ENCODE results near the gene ASAP2.

ASAP2 gene

DNA sequence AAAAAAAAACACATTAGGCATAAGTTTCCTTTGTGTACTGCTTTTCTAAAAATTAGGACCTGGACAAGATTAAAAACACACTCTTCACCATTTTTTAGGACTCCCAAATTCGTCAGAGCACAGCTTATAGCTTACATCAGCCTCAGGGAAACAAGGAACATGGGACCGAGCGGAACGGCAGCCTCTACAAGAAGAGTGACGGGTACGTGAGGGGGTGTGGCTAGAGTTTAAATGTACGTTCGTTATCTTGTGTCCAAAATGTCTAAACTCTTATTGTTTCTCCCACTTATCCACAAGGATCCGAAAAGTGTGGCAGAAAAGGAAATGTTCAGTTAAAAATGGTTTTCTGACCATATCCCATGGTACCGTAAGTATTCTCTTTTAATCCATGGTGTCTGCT, 137.8 kb downstream of the ASAP2 start:
- no peak for DNase-seq (ENCODE audit: low read depth, low spot score)

DNA sequence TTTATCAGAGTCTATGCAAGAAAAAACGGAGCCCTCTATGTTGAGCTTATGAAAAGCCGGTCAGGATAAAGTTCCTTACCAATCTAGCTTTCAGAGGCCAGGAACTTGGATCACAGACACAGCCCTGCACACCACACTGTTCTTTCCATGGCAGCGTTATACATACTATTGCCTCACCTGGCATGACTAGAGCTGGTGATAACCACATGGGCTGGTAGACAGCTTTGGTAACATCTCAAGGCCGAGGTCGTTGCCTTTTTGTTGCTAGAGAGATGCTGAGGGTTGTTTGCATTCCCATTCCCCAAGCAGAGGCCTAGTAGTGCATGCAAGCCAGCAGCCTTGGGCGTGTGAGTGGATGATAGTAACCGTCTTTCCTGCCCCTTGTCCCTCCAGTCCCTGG, 138.7 kb downstream of the ASAP2 start:
- DNase-seq (ENCODE audit: low read depth, low spot score) = no peak

DNA sequence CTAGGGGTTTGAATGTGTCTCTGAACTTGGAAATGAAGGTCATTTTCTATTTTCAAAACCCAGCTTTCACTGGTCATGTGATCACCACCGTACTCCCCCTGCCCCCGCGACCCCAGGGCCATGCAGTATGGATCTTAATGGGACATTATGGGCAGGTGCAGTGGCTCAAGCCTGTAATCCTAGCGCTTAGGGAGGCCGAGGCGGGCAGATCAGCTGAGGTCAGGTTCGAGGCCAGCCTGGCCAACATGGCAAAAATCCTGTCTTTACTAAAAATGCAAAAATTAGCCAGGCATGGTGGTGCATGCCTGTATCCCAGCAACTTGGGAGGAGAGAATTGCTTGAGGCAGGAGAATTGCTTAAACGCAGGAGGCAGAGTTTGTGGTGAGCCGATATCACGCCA, 139.4 kb downstream of the ASAP2 start:
- DNase-seq (ENCODE audit: low read depth, low spot score) = no peak

DNA sequence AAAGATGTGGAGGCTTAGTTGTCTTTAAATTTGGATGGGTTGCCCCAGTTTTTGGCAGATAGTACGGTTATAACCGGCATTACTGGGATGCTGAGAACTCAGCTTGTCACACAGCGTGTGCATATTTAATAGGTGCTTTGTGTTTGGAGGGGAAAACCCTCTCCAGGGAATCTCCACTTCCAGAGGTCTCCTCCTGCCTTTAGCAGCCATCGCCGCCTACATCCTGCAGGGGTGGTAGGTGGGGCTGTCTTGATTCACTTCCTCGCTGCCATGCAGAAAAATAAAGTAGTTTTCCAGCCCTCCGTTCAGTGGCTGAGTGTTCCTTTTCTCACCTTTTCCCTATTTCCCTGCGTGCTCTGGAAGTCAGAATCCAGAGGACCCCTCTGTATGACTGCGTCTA, 140.3 kb downstream of the ASAP2 start:
- no peak for DNase-seq (ENCODE audit: low read depth, low spot score)

DNA sequence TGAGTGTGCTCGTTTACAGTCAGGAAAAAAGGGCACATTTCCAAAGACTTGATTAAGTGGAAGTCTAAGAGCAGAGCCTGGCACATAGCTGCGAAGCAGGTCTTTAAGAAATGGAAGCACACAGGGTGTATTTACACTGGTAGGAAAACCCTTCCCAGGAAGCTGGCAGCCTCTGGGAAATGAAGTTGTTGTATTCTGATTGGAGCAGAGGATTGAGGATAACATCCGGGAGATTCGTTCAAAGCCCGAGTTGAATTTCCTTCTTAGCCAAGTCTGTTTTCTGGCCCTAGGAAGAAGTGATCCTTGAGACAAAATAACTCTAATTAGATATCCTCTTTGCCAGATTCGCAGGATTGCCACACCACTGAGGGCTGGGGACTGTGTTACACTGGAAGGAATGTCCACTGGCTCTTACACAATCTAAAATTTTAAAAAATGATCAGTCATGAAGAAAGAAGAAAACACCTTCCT, 140.8 kb downstream of the ASAP2 start:
- no peak for DNase-seq (ENCODE audit: low read depth, low spot score)

DNA sequence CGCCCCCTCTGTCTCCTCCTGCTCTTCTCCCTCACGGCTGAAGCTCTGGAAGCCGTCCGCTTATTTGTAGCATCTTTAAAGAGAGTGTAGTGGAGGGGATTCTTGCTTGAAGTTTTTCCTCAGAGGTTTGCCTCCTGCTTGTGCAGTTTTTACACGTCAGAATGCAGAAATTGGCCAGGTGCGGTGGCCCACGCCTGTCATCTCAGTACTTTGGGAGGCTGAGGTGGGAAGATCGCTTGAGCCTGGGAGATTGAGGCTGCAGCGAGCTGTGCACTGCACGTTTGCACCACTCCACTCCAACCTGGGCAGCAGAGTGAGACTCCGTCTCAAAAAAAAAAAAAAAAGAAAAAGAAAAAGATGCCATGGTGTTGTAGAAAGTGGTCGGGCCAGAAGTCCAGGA, 147.7 kb downstream of the ASAP2 start:
- DNase-seq (ENCODE audit: low read depth, low spot score) = no peak

DNA sequence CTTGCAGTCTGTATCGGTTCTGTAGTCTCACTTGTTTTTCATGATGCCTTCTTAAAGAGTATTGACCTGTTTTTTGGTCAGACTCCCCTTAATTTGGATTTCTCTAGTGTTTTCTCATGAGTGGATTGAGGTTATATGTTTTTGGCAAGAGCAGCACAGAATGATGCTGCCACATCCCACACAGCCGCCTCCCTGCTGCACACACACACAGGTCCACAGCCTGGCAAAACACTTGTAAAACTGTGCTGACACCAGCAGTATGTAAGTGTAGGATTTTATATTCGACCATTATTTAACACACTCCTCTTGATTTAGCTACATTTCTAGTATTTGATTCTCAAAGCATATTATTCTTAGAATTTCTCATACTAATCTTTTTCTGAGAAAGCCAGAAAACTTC, 148.7 kb downstream of the ASAP2 start:
- DNase-seq (ENCODE audit: low read depth, low spot score) = no peak

DNA sequence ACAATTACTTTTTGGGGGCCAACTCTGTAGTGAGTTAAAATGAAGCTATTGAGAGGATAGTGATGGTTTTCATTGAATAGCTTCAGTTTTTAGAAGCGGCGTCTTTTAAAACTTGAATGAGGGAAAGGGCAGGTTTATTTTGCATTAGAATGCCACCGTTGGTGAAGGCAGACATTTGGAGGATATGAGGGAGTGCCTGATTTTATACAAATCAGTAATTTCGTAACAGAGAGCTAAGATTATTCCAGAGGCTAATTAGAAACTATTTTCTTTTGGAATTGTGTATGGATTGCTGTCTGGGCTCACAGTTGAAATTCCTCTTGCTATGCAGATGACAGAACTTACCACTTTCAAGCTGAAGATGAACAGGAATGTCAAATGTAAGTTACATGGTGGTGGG, 149.1 kb downstream of the ASAP2 start:
- no peak for DNase-seq (ENCODE audit: low read depth, low spot score)

DNA sequence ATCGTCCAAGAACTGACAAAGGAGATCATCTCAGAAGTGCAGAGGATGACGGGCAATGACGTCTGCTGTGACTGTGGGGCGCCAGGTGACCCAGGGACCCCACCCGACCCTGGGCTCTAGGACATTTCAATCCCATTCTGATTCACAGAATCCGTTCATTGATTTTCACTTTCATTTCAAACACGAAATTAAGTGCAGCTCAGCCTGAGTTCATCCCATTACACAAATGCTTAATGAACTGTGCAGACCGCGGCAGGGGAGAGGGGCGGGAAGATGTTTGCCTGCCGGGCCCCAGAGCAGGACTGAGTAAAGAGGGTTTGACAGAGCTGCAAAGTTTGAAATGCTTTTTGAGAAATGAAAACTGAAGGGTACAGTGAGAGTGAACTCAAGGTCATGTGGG, 149.6 kb downstream of the ASAP2 start:
- no peak for DNase-seq (ENCODE audit: low read depth, low spot score)

DNA sequence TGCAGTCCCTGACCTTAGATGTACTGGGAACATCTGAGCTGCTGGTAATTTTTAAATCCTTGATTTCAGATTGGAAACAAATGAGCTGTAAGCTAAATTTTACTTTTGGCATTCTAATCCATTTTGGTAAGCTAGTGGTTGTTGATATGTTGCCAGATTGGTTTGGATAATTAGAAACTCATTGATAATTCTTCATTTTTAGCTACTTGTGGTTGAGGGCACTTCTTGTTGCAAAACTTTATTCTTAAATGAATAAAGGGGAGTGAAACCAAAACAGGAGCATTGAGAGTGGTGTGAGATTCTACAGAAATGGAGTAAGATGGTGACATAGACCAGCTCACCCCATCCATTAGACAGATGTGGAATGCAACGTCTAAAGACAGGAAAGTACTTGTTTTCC, 152.2 kb downstream of the ASAP2 start:
- DNase-seq (ENCODE audit: low read depth, low spot score) = no peak

DNA sequence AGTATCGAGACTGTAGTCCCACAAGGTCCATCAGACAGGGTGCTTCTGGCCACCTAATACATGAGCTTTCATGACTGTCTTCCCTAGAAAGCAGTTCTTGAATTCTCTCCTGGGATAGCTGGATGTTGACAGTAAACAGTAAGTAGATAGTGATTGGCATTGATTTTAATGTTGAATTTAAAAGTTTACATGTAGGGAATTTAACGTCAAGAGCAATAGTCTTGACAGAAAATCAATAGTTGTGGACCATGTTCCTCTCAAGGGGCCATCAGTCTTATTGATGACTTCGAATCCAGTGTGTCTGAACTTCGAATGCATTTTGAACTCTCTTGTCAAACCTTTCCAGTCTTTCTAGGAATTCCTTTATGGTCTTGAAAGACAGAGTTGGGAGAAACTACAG, 152.9 kb downstream of the ASAP2 start:
- no peak for DNase-seq (ENCODE audit: low read depth, low spot score)

DNA sequence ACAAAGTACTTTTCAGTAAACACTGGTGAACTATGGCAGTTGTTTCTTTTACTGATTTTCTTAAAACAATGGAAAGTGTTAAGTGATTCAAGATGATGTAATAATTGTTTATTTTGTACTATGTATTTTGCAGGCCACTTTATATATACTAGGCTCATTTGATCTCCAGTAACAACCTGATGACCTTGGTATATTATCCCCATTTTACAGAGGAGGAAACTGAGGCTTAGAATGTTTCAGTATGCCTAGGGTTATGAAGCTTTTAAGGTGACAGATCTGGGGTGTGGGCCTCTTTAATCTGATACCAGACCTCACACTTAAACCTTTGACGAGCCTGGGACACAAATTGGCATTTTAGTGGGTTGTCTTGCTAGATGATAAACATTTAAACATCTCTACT, 153.5 kb downstream of the ASAP2 start:
- DNase-seq (ENCODE audit: low read depth, low spot score) = no peak

DNA sequence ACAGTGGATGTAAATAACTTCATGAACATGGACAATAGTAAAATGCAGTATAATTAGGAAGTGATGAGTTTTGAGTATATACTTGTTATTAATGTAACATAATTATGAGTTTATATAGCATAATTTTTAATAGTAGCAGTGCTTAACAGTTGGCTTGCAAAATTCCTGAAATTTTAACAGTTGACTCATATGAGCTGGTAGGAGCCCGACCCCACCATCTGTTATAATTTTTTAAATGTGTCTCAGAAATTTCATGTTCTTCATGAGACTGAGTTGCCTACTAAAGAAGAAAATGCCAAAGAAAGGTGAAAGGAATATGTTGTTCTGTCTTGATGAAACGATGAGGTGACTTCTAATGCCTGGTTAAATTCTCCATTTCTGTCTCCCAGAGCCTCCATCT, 154.1 kb downstream of the ASAP2 start:
- DNase-seq (ENCODE audit: low read depth, low spot score) = no peak

DNA sequence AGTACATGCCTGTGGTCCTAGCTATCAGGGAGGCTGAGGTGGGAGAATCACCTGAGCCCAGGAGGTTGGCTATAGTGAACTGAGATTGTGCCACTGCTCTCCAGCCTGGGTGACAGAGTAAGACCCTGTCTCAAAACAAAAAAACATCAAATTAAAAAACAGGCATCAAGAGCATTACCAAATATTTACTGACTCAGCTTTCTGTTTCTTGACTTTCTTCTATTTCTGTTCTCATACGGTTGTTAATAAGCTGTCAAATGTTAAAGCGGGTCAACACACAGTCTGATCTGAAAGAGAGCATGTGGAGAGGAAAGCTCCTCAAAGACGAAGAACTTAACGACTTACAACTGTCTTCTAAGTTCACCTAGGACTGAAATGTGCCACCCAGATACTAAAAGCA, 157.8 kb downstream of the ASAP2 start:
- no peak for DNase-seq (ENCODE audit: low read depth, low spot score)

DNA sequence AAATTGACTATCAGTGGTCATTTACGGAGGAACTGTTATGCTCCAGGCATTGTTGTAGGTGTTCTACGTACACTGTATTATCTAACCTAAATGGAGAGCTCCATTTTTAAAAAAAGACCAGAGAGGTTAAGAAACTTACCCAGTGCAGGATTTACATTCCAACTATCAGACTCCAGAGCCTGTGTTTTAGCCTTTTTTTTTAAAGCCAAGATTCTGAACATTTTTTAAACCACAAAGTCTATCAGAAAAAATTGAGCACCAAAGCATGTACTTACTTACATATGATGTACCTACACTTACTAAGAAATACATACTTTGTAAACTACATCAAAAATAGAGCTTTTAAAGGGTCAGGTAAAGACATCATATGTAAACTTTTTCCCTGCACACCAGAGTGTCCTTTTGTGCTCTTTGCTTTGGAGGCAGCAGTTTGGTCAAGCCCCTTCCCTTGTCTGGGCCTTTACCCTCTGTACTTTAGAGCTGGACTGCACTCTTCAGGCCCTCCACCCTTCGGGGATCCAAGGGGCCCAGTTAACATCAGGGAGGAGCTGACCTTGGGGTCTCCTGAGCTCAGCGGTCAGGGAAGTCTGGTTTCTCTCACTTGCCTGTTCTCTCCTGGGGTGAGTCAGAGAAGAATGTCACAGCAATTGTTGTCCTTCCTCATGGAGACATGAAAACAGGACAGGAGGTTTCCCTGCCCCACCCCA, 158.3 kb downstream of the ASAP2 start:
- no peak for DNase-seq (ENCODE audit: low read depth, low spot score)

DNA sequence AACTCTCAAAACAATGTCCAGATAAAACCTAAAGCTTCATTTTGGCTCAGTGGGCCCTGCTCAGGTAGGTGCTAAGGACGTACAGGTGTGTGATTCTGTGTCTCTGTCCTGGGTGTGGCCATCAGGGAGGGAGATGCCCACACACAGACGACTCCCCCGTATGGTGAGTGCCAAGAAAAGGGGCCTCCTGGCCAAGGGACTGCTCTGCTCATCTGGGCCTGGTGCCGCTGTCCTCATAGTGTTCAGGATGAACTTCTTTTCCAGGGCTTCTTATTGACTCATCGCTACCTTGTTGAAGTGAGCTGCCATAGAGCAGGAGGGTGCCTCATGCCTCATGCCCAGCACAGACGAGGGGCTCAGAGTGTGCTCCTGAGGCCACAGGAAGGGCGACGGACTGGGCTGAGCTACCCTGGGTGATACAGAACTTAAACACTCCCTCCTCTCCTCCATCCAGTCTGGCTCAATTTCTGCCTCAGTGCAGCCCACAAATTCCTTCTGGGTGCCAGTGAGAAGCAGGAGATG, 158.9 kb downstream of the ASAP2 start:
- no peak for DNase-seq (ENCODE audit: low read depth, low spot score)

DNA sequence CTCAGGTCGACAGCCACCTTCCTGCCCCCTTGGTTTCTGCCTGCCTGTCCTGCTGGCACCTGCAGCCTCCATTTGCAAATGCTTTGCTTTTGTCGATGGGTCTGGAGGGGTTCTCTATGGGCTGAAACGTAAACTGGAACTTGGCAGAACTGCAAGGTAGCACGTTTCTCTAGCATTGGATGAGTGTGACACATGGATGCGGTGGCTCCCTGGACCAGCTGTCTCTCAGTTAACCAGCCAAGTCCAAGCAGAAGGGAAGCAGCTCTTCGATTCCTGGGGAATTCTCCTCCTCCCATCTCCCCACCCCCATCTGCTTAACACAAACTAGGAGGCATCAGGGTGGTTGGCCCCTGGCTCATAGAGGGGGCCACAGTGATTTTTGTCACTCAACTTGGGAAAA, 159.4 kb downstream of the ASAP2 start:
- no peak for DNase-seq (ENCODE audit: low read depth, low spot score)

DNA sequence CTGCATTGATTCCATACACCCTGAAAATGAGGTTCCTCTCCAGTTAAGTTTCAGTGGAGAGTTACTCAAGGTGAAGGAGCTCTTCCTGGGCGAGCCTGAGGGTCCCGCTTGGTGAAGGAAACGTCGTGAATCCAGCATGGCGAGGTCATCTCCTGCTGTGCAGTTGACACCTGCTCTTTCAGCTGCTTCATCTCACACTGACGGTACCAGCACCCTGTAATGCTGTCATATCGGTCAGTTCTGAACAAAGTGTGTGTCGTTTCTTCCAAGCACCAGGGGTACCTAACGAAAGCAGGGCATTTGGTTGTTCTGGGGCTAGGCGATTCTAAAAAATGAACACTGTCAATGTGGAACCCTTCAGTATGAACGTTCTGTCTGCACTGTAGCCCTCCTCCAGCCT, 164.1 kb downstream of the ASAP2 start:
- no peak for DNase-seq (ENCODE audit: low read depth, low spot score)

DNA sequence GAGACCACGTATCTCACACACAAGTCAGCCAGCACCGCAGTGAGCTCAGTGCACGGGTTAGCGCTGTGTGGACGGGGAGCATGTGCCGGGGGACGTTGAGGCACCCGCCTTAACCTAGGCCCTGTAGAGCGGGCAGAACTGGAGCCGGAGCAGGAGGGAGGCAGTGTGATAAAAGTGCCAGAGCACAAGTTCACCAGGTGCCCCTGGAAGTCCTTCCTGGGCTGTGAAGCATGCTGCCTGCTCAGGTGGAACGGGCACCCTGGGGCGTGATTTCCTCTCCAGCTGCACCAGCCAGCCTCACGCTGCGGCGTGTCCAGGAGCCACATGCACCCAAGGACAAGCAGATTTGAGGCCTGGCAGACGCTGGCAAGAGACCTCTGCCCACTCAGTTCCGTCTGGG, 166.4 kb downstream of the ASAP2 start:
- DNase-seq (ENCODE audit: low read depth, low spot score) = no peak

DNA sequence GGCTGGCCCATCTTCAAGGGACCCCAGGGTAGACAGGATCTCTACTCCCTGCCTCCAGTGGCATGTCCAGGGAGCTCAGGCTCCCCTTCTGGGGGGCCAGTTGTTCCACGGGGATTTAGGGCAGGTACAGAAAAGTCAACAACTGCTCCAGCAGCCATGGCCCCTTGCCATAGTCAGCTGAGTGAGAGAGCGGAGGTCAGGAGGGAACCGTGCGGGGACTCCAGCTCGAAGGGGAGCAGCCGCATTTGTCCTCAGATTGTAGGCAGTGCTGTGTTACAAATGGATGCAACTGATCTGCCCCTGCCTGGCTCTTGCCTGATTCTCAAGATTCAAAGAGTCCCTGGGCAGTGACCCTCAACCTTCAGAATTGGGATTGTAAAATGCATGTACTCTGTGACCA, 166.9 kb downstream of the ASAP2 start:
- DNase-seq (ENCODE audit: low read depth, low spot score) = no peak

DNA sequence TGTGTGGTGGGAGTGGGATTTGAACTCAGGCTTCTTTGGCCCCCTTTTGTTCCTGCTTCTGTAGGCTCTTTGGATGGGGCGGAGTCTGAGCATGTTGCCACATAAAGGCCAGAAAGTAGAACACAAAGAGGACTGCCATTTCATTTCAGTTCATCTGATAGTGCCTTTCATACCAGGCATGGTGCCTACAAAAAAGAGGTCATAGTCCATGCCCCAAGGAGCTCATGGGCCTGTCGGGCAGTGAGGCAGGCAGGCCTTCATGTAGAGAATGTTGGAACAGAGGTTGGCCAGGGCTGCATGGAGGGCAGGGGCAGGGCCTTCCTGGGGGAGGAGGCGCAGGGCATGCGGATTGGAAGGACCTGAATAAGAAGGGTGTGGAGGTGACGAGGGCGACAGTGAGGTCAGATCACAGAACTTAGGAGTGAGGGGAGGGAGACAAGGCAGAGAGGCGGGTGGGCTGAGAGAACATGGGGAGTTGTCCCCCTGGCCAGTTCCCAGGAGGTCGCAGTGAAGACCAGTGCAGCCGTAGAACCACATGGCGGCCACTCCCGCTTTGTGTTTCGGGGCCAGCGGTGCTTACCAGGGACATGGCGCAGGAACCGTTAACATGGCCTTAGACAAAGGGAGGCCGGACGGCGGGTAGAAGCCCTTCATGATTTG, 167.6 kb downstream of the ASAP2 start:
- no peak for DNase-seq (ENCODE audit: low read depth, low spot score)

DNA sequence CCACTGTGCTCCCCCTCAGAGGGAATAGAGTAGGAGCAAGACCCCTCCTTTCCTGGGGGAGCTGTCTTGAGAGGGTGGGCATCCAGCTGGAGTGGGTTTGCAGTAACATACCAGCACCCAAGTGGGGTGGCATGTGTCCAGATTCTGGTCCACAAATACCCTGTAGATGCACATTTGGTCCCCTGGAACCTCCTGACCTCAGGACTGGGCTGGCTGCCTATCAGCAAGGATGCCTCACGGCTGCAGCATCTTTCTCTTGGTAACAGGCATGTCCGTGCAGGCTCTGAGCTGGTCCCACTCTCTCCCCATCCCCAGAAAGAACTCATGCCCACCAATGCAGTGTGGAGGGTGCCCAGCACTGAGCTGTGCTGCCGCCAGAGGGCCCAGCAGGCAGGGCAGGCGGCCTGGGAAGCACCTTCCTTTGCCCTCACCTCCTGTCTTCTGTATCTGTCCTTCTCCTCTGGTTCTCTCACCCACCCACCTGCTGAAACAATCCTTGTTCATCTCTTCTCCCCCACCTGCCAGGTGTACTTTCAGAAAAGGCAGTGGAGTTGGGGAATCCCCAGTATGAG, 169.3 kb downstream of the ASAP2 start:
- DNase-seq (ENCODE audit: low read depth, low spot score) = no peak

DNA sequence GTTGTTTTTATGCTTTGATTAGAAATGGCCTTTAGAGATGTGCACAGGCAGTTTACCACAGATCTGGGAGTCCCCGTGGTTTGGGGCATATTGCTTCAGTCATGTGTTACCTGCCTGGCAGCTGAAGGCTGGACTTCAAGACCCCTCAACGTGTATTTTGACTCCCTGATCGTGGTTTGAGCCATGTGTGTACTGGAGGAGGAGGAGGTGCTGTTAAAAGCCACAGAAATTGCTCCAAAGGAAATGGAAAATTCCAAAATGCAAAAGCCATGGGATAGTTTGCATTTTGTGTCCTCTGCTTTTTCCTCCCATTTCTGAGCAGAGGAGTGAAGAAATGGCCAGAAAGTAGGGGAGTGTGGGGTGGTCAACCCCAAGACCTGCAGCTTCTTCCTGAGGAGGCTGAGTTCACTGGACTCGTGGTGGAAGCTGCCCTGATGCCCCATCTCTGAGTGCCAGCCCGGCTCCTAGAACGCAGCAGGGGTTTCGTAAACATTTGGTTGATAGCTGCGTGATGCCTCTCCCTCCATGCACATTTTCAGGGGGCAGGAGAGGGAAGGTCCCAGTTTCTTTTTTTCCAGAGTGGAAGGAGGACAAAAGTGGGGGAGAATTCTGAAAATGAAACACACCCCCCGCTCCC, 171.0 kb downstream of the ASAP2 start:
- DNase-seq (ENCODE audit: low read depth, low spot score) = no peak
